ENCODE data around the gene SLC7A7.

The SLC7A7 gene

DNA sequence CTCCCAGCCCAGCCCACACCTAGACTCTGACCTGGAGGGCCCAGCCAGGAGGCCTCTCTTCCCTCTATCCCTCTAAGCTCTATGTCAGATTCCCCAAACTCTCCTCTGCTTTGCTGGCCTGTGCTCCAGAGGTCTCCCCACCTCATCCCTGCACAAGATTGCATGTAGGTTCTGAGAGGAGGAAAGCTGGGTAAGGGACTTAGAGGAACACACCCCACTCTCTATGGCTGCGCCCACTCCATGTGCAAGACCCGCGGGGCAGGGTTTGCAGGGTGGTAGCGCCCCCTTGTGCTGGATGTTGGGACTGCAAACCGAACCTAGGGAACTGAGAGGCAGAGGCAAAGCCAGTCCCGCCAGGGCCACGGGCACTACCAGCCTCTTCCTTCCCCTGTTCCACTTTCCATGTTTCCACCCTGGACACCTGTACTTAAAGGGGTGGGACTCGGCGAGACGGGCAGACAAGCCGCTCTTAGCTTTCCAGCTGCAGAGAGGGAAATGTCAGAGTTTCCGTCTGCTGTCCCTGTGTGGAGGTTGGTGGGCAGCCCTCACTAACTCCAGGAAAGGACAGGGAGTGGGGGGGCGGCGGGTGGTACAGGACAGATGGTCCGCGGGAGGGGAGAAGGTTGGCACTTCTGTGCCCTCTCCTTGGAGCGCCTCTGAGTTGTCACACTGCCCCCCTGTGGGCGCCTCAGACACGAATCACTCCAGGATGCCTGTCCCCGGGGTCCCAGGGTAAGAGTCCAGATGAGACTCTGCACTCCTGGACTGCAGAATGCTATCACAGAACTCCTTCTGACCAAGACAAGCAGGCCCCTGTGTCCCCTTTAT is 37.9 kb upstream of the SLC7A7 start (continued):
- peak; percentile 66; the same call in 1 of the 2 replicates for TF ChIP-seq ZNF423 (tag by site-specific recombination; IDR thresholded peaks at IDR 0.05)
- TF ChIP-seq ZNF324 (tag by site-specific recombination; IDR thresholded peaks at IDR 0.05), result no peak
- TF ChIP-seq, protein P1, sequence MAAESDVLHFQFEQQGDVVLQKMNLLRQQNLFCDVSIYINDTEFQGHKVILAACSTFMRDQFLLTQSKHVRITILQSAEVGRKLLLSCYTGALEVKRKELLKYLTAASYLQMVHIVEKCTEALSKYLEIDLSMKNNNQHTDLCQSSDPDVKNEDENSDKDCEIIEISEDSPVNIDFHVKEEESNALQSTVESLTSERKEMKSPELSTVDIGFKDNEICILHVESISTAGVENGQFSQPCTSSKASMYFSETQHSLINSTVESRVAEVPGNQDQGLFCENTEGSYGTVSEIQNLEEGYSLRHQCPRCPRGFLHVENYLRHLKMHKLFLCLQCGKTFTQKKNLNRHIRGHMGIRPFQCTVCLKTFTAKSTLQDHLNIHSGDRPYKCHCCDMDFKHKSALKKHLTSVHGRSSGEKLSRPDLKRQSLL (tag by site-specific recombination; IDR thresholded peaks at IDR 0.05), result no peak
- no peak for TF ChIP-seq ZNF350 (tag by site-specific recombination; IDR thresholded peaks at IDR 0.05)
- no peak for TF ChIP-seq OSR2 (tag by site-specific recombination; IDR thresholded peaks at IDR 0.05)
- no peak for TF ChIP-seq ZNF664 (tag by site-specific recombination; IDR thresholded peaks at IDR 0.05)
- no peak for TF ChIP-seq HOXD13 (CRISPR knock-in tag; IDR thresholded peaks at IDR 0.05; ENCODE audit: borderline replicate concordance)
- TF ChIP-seq, protein P2, sequence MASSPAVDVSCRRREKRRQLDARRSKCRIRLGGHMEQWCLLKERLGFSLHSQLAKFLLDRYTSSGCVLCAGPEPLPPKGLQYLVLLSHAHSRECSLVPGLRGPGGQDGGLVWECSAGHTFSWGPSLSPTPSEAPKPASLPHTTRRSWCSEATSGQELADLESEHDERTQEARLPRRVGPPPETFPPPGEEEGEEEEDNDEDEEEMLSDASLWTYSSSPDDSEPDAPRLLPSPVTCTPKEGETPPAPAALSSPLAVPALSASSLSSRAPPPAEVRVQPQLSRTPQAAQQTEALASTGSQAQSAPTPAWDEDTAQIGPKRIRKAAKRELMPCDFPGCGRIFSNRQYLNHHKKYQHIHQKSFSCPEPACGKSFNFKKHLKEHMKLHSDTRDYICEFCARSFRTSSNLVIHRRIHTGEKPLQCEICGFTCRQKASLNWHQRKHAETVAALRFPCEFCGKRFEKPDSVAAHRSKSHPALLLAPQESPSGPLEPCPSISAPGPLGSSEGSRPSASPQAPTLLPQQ (tag by site-specific recombination; IDR thresholded peaks at IDR 0.05), result peak; percentile 48; the same call in 1 of the 2 replicates
- TF ChIP-seq WT1 (tag by site-specific recombination; IDR thresholded peaks at IDR 0.05), result no peak
- TF ChIP-seq ZNF221 (tag by site-specific recombination; IDR thresholded peaks at IDR 0.05; ENCODE audit: borderline replicate concordance), result no peak
- no peak for TF ChIP-seq ZNF555 (tag by site-specific recombination; conservative IDR thresholded peaks at IDR 0.05)
- TF ChIP-seq, protein P3, sequence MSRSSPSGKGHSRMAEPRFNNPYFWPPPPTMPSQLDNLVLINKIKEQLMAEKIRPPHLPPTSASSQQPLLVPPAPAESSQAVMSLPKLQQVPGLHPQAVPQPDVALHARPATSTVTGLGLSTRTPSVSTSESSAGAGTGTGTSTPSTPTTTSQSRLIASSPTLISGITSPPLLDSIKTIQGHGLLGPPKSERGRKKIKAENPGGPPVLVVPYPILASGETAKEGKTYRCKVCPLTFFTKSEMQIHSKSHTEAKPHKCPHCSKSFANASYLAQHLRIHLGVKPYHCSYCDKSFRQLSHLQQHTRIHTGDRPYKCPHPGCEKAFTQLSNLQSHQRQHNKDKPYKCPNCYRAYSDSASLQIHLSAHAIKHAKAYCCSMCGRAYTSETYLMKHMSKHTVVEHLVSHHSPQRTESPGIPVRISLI (tag by site-specific recombination; IDR thresholded peaks at IDR 0.05), result no peak
- no peak for TF ChIP-seq ZNF777 (tag by site-specific recombination; IDR thresholded peaks at IDR 0.05; ENCODE audit: borderline replicate concordance)
- TF ChIP-seq SP2 (tag by site-specific recombination; IDR thresholded peaks at IDR 0.05), result no peak
- TF ChIP-seq ZNF302 (tag by site-specific recombination; IDR thresholded peaks at IDR 0.05; ENCODE audit: low read depth), result no peak
- no peak for TF ChIP-seq MYNN (tag by site-specific recombination; IDR thresholded peaks at IDR 0.05; ENCODE audit: borderline replicate concordance)
- TF ChIP-seq ZNF138 (tag by site-specific recombination; IDR thresholded peaks at IDR 0.05; ENCODE audit: borderline replicate concordance), result no peak
- no peak for TF ChIP-seq ZNF169 (tag by site-specific recombination; IDR thresholded peaks at IDR 0.05)
- TF ChIP-seq SCRT2 (tag by site-specific recombination; IDR thresholded peaks at IDR 0.05), result no peak
- no peak for TF ChIP-seq TRIM28 (IDR thresholded peaks at IDR 0.05; ENCODE audit: borderline replicate concordance, low read length)
- TF ChIP-seq ZNF561 (tag by site-specific recombination; IDR thresholded peaks at IDR 0.05; ENCODE audit: borderline replicate concordance), result 0 out of 2 replicates have a peak, but pooled peaks have one; percentile 24
- peak; percentile 39; the same call in 1 of the 2 replicates for TF ChIP-seq SP3 (tag by site-specific recombination; IDR thresholded peaks at IDR 0.05)
- no peak for TF ChIP-seq ZNF391 (tag by site-specific recombination; IDR thresholded peaks at IDR 0.05; ENCODE audit: borderline replicate concordance, low read depth)
- no peak for TF ChIP-seq ZNF354C (tag by site-specific recombination; IDR thresholded peaks at IDR 0.05; ENCODE audit: borderline replicate concordance, low read depth)
- peak; percentile 37; the same call in 1 of the 2 replicates for TF ChIP-seq ZBTB20 (tag by site-specific recombination; IDR thresholded peaks at IDR 0.05)
- TF ChIP-seq, protein P4, sequence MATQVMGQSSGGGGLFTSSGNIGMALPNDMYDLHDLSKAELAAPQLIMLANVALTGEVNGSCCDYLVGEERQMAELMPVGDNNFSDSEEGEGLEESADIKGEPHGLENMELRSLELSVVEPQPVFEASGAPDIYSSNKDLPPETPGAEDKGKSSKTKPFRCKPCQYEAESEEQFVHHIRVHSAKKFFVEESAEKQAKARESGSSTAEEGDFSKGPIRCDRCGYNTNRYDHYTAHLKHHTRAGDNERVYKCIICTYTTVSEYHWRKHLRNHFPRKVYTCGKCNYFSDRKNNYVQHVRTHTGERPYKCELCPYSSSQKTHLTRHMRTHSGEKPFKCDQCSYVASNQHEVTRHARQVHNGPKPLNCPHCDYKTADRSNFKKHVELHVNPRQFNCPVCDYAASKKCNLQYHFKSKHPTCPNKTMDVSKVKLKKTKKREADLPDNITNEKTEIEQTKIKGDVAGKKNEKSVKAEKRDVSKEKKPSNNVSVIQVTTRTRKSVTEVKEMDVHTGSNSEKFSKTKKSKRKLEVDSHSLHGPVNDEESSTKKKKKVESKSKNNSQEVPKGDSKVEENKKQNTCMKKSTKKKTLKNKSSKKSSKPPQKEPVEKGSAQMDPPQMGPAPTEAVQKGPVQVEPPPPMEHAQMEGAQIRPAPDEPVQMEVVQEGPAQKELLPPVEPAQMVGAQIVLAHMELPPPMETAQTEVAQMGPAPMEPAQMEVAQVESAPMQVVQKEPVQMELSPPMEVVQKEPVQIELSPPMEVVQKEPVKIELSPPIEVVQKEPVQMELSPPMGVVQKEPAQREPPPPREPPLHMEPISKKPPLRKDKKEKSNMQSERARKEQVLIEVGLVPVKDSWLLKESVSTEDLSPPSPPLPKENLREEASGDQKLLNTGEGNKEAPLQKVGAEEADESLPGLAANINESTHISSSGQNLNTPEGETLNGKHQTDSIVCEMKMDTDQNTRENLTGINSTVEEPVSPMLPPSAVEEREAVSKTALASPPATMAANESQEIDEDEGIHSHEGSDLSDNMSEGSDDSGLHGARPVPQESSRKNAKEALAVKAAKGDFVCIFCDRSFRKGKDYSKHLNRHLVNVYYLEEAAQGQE (tag by site-specific recombination; IDR thresholded peaks at IDR 0.05), result no peak
- TF ChIP-seq ZFP3 (tag by site-specific recombination; IDR thresholded peaks at IDR 0.05; ENCODE audit: low read depth), result no peak
- no peak for TF ChIP-seq ZNF175 (tag by site-specific recombination; IDR thresholded peaks at IDR 0.05)
- TF ChIP-seq ZNF112 (tag by site-specific recombination; IDR thresholded peaks at IDR 0.05), result no peak
- TF ChIP-seq ZNF629 (tag by site-specific recombination; IDR thresholded peaks at IDR 0.05), result peak; percentile 27; the same call in 1 of the 2 replicates
- TF ChIP-seq ZNF600 (tag by site-specific recombination; IDR thresholded peaks at IDR 0.05), result peak; percentile 60; the same call in 1 of the 2 replicates
- peak; percentile 47 for TF ChIP-seq KLF8 (tag by site-specific recombination; IDR thresholded peaks at IDR 0.05)
- no peak for TF ChIP-seq ZNF37A (tag by site-specific recombination; IDR thresholded peaks at IDR 0.05)
- TF ChIP-seq IKZF3 (tag by site-specific recombination; IDR thresholded peaks at IDR 0.05), result no peak
